ENCODE results near the gene DST. TPM values are rescaled to one million over a fixed set of nuclear protein-coding genes. Genes with fewer than 3 reads are reported as not detected.
A peak's percentile ranks its signal among the peaks of the same experiment; 100 is the strongest.

The DST gene
- total RNA-seq, 1 donor from 2014 or later, result 442 TPM

DNA sequence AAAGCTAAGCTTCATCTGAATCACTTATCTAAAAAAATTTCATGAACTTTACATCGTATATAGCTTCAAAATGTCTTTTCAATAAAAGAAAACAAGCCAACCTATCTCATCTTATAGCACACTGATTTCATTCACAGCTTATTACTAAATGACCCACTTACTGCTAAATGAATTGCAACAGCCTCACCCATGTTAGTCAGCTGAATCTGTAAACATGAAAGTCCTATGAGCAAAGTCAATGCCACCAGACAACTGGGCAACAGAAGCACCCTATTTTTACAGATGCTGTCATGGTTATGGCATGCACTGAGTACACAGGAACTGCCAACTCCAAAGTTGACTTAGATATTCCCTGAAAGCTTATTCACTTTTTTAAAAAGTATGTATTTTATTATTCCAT is 41.2 kb upstream of the DST start:
- H3K79me2 ChIP-seq (ENCODE audit: insufficient read depth, low read length), result peaks cover 93% of the 10 kb centered on the region
- peak; percentile 90 for DNase-seq (ENCODE audit: low read depth)
- peaks cover 5% of the 10 kb centered on the region for H3K36me3 ChIP-seq (ENCODE audit: insufficient read depth, low read length)
- H3K4me1 ChIP-seq (ENCODE audit: insufficient read depth, low read length), result peaks cover 12% of the 10 kb centered on the region
- peak overlapping the region; percentile 32 for H3K4me2 ChIP-seq (ENCODE audit: low read length)
- TF ChIP-seq CTCF (IDR thresholded peaks at IDR 0.05; ENCODE audit: insufficient read depth, low read depth, low read length) (no peak), EZH2 (IDR thresholded peaks at IDR 0.05; ENCODE audit: insufficient read depth, low read length) (no peak)
- H3K9me3 ChIP-seq (ENCODE audit: insufficient read depth, low read depth, low read length), result no peaks in the 10 kb centered on the region
- no peaks in the 10 kb centered on the region for H3K27me3 ChIP-seq (ENCODE audit: insufficient read depth, low read length)
- Mint-ChIP-seq H3K27ac (ENCODE audit: unreplicated experiment) (peak overlapping the region; percentile 83), H3K4me1 (ENCODE audit: low read depth, unreplicated experiment) (peaks cover 38% of the 10 kb centered on the region), H3K9me3 (ENCODE audit: unreplicated experiment) (no peaks in the 10 kb centered on the region), H3K36me3 (ENCODE audit: low read depth, unreplicated experiment) (peaks cover 2% of the 10 kb centered on the region), H3K4me3 (ENCODE audit: unreplicated experiment) (no peak overlapping the region), H3K27me3 (ENCODE audit: low read depth, unreplicated experiment) (no peaks in the 10 kb centered on the region)
- no peak overlapping the region for H3K4me3 ChIP-seq (ENCODE audit: insufficient read depth, low read depth, low read length)
- H2AFZ ChIP-seq (ENCODE audit: low read depth, low read length), result no peak overlapping the region
- peak overlapping the region; percentile 63 for H3K27ac ChIP-seq (ENCODE audit: low read depth, low read length)
- peak; percentile 29 for FAIRE-seq
- peaks cover 22% of the 10 kb centered on the region for H4K20me1 ChIP-seq (ENCODE audit: insufficient read depth, low read length)
- H3K9ac ChIP-seq (ENCODE audit: low read length), result peak overlapping the region; percentile 20

DNA sequence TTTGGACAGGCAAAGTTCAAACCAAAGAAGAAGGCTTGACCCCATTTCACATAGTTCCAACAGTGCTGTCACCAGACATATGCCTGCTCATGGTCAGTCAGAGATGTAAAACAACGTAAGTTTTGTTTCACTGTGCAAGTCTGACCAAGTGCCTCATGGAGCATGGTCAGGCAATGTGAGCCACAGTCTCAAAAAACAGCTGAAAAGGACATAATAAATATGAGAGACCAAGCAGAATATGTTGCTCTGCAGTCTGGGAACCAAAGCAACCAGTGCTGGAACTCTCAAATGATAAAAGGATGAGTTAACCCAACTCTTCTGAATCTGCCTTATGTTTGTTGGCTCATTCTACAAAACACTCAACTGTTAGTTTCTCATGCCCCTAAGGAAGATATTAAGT is 39.9 kb upstream of the DST start:
- Histone ChIP-seq H3K4me3 (ENCODE audit: insufficient read depth, low read depth, low read length) (no peak overlapping the region), H3K27ac (ENCODE audit: low read depth, low read length) (no peak overlapping the region), H3K9ac (ENCODE audit: low read length) (no peak overlapping the region), H3K79me2 (ENCODE audit: insufficient read depth, low read length) (peaks cover 94% of the 10 kb centered on the region), H3K27me3 (ENCODE audit: insufficient read depth, low read length) (no peaks in the 10 kb centered on the region), H3K9me3 (ENCODE audit: insufficient read depth, low read depth, low read length) (no peaks in the 10 kb centered on the region), H4K20me1 (ENCODE audit: insufficient read depth, low read length) (peaks cover 28% of the 10 kb centered on the region), H2AFZ (ENCODE audit: low read depth, low read length) (no peak overlapping the region), H3K4me2 (ENCODE audit: low read length) (no peak overlapping the region), H3K36me3 (ENCODE audit: insufficient read depth, low read length) (peaks cover 5% of the 10 kb centered on the region), H3K4me1 (ENCODE audit: insufficient read depth, low read length) (peaks cover 16% of the 10 kb centered on the region)
- no peak overlapping the region for H3K27ac Mint-ChIP-seq (ENCODE audit: unreplicated experiment)
- no peak for FAIRE-seq
- H3K27me3 Mint-ChIP-seq (ENCODE audit: low read depth, unreplicated experiment), result no peaks in the 10 kb centered on the region
- H3K4me1 Mint-ChIP-seq (ENCODE audit: low read depth, unreplicated experiment), result peaks cover 33% of the 10 kb centered on the region
- no peak for DNase-seq (ENCODE audit: low read depth)
- no peaks in the 10 kb centered on the region for H3K9me3 Mint-ChIP-seq (ENCODE audit: unreplicated experiment)
- no peak overlapping the region for H3K4me3 Mint-ChIP-seq (ENCODE audit: unreplicated experiment)
- peaks cover 2% of the 10 kb centered on the region for H3K36me3 Mint-ChIP-seq (ENCODE audit: low read depth, unreplicated experiment)
- TF ChIP-seq EZH2 (IDR thresholded peaks at IDR 0.05; ENCODE audit: insufficient read depth, low read length), result no peak
- no peak for TF ChIP-seq CTCF (IDR thresholded peaks at IDR 0.05; ENCODE audit: insufficient read depth, low read depth, low read length)

DNA sequence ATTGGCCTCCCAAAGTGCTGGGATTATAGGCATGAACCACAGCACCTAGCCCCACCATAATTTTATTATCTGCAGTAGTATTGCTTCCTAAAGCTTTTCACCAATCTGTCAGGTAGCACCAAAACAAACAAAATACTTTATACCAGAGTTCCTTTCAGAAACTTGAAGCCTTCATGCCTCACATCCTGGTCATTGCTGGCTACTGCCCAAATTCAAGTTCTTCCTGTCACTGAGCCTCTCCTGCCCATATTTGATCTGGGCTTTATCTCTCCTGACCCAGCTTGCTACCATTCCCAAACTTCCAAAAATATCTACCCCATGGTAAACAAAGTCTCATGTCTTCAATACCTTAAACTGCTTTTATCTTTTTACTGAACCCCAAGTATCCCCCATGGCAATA is 34.9 kb upstream of the DST start:
- Histone ChIP-seq H3K36me3 (ENCODE audit: insufficient read depth, low read length) (peaks cover 2% of the 10 kb centered on the region), H3K4me1 (ENCODE audit: insufficient read depth, low read length) (peaks cover 7% of the 10 kb centered on the region), H3K27ac (ENCODE audit: low read depth, low read length) (no peak overlapping the region), H3K4me2 (ENCODE audit: low read length) (no peak overlapping the region), H4K20me1 (ENCODE audit: insufficient read depth, low read length) (peaks cover 38% of the 10 kb centered on the region), H3K79me2 (ENCODE audit: insufficient read depth, low read length) (peaks cover 95% of the 10 kb centered on the region), H3K9me3 (ENCODE audit: insufficient read depth, low read depth, low read length) (no peaks in the 10 kb centered on the region), H3K4me3 (ENCODE audit: insufficient read depth, low read depth, low read length) (no peak overlapping the region), H3K27me3 (ENCODE audit: insufficient read depth, low read length) (no peaks in the 10 kb centered on the region), H3K9ac (ENCODE audit: low read length) (no peak overlapping the region), H2AFZ (ENCODE audit: low read depth, low read length) (no peak overlapping the region)
- Mint-ChIP-seq H3K27me3 (ENCODE audit: low read depth, unreplicated experiment) (no peaks in the 10 kb centered on the region), H3K27ac (ENCODE audit: unreplicated experiment) (no peak overlapping the region), H3K36me3 (ENCODE audit: low read depth, unreplicated experiment) (peaks cover 4% of the 10 kb centered on the region), H3K4me1 (ENCODE audit: low read depth, unreplicated experiment) (peaks cover 4% of the 10 kb centered on the region), H3K9me3 (ENCODE audit: unreplicated experiment) (no peaks in the 10 kb centered on the region), H3K4me3 (ENCODE audit: unreplicated experiment) (no peak overlapping the region)
- FAIRE-seq, result no peak
- DNase-seq (ENCODE audit: low read depth), result peak; percentile 52
- TF ChIP-seq EZH2 (IDR thresholded peaks at IDR 0.05; ENCODE audit: insufficient read depth, low read length) (no peak), CTCF (IDR thresholded peaks at IDR 0.05; ENCODE audit: insufficient read depth, low read depth, low read length) (no peak)

All from astrocyte (in vitro differentiated cells and primary cell).